Stimulated activated CD4-positive, alpha-beta T cell treated with anti-CD3 and anti-CD28 coated beads, Interleukin-4, amount 100 ng/mL, for 48 hours (primary cell): Measurements from ENCODE around the gene LRP5.
"Not testable (repeated sequence)": the region's sequence is repeated elsewhere in the genome, so short reads cannot be mapped to it uniquely, and the experiment has no call there.

ENCODE experiments used
- DNase-seq, 2 donors: peaks; one replicate each; pipeline ENCODE4 v3.0.0-alpha.2; 2020; ENCODE audit warnings: low read depth in 2 of 2

The LRP5 gene

DNA sequence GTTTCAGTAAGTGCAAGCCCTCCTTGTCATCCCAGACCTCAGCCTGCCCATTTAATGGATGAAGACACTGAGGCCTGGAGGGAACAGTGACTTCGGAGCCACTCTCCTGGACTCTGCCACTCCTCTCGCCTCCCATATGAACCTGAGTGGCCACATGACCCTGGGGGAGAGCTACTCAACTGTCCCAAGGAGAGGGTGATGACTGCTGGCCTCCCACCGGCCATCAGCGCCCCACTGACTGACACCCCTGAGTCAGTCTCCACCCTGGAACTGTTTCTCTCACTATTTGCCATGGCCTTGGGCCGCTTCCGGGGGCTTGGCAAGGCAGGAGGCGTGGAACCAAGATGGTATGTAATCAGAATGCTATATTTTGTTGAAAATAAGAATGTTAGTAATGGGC lies 17.1 kb downstream of the LRP5 start:
- DNase-seq: no peak

- no peak for DNase-seq
These were observed 17.7 kb downstream of the LRP5 start for GRCh38 chr11:68329978-68330699.

DNA sequence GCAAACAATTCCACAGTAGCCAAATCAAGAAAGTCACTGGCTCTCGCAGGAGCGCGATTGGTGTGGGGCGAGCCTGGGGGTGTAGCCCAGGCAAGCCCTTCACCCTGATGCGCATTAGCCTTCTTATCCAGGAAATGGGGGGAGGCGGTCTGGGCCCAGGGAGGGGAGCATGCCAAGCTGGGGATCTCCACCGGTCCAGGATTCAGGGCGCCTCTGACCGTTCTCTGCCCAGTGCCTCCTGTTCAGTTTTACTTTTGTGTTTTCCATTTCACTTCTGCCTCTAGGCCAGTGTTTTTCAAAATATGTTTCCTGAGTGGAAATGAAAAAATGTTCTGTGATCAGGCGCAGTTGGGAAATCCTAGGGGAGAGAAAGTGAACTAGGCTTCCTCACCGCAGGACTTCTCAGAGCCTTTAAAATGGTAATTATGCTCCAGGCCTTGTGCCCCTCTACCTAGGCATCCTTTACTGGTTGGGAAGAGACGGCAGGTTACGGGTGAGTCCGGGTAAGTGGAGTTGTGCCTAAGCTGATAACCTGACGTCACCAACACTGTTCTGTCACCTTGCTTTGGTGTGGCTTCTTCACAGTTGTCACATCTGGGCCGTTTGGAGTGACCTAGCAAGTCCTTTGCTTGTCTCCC lies 18.4 kb downstream of the LRP5 start:
- DNase-seq: no peak

GRCh38 chr11:68331338-68331947 lies 19.1 kb downstream of the LRP5 start:
- no peak for DNase-seq

DNA sequence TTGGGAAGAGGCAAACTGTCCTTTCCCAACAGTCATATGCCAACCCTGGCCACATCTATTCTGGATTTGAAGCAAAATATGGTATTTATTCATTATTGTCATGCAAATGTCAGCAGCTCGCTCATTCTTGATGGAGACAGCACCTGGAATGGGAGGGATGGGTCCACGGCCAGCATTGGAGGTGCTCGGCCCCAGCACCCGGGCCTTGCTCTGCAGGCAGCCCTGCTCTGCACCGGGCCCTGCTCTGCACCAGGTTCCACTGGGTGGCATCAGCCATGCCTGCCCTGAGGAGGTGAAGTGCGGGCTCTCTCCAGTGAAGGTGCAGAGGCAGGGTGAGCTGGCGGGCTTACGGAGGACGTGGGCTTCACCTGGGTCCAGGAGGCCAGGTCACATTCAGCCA lies 19.8 kb downstream of the LRP5 start:
- DNase-seq: no peak

DNA sequence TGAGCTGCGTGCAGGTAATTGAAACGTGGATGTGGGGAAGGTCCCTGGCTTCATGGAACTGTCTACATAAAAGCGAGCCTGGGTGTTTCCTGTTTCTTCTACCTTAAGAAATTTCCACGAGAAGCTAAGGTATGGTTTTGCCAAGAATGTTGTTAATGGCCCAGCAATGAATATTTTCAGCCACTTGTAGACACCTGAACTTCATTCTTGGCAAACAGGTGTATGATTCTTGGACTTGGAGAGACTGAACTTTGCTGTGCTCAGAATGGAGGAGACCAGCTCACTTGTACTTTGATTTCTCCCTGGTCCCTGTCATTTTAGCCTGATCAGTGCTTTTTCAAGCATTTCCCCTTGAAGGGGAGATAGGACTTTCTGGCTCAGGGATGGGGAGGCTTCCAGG lies 20.8 kb downstream of the LRP5 start:
- no peak for DNase-seq

DNA sequence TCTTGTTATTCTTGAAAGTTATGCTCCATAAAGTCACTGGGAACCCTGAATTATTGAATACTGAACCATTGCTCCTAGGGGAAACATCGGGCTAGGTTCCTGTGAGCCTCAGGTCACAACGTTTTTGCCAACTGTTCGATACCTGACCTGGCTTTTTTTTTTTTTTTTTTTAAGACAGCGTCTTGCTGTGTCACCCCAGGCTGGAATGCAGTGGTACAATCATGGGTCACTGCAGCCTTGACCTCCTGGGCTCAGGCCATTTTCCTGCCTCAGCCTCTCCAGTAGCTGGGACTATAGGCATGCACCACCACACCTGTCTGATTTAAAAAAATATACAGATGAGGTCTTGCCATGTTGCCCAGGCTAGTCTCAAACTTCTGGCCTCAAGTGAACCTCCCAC lies 22.5 kb downstream of the LRP5 start:
- no peak for DNase-seq

DNA sequence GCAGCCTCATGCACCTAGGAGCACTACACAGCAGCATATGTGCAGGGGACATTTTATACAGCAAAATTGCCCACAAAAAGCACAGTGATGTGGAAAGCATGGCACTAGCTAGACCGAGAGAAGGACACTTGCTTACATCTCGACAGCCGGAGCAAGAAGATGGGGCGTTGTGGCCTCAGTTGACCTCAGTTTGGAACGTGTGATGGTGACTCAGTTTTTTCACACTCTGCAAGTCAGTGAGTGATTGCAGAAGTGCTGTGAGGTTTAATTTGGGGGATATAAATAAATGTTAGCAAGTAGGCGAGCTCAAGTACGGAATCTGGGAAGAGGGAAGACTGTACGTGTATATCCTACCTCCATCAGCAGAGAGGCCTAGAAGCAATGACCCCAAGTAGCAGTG lies 23.3 kb downstream of the LRP5 start:
- DNase-seq: no peak

GRCh38 chr11:68336716-68337115 lies 24.3 kb downstream of the LRP5 start:
- no peak for DNase-seq

DNA sequence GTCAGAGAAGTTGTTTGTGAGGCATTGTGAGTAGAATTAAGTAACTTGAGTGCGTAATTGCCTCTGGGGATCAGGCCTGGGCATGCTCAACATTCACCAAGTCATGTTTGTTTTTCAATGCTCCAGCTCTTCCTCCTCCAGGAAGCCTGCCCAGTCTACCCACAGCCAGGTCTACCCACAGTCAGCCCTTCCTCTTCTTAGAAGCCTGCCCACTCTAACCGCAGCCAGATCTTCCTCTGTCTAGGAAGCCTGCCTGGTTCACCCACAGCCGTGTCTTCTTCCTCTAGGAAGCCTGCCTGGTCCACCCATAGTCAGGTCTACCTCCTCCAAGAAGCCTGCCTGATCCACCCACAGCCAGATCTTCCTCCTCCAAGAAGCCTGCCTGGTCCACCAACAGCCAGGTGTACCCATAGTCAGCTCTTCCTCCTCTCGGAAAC lies 25.0 kb downstream of the LRP5 start:
- no peak for DNase-seq

DNA sequence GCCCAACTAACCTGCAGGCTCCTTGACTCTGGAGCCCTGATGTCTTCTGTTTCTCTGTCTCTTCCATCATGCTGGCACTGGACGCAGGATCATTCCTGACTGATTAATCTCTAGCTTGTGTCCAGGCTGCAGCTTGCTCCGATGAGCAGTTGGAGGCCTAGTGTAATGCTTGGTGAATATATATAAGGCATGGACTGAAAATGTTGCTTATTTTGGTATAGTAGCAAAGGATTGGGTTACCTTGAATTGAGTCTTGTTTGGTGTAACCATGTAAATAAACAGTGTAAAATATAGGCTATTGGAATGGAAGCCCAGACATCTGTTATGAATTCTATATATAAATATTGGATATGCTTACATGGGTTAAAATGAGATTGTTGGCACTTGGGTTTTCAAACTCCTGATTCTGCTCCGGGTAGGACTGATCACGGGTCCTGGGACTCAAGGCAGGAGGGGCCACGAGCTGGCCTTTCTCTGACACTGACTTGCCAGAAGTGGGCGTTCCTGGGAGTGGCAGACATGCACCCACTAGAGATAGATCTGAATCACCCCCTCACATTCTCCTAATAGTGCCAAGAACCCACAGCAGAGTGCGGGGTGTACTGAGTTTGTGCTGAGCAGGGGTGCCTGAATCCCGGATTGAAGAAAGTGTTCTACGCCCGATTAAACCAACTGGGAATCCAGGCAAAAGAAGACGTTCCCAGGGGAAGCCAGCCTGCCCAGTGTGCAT lies 25.8 kb downstream of the LRP5 start:
- no peak for DNase-seq

GRCh38 chr11:68340003-68340767 lies 27.8 kb downstream of the LRP5 start:
- no peak for DNase-seq

GRCh38 chr11:68340784-68341556 lies 28.6 kb downstream of the LRP5 start:
- no peak for DNase-seq

GRCh38 chr11:68341557-68342458 lies 29.4 kb downstream of the LRP5 start:
- DNase-seq: no peak

- DNase-seq: no peak
These were observed 30.2 kb downstream of the LRP5 start for GRCh38 chr11:68342459-68343158.

DNA sequence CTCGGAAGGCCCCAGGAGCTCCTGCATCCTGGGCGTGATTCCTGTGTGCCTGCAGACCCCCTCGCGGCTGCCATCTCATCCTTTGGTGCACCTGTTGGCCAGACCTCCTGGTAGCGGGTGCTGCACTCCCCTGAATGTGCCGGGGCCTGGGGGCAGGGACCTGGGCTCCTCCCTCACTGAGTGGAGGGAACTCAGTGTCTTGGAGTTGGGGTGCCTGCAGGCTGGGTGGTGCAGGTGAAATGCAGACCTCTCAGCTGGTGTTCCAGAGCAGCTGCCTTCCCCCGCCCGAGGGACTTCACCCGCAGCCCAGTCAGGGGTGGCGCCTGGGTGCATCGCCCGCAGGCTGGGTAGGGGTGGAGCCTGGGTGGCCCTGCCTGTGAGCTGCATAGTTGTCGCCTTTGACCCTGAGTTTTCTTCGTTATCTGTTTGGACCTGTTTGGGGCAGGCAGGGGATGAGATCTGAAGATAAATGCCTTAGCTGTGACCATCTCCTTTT lies 31.4 kb downstream of the LRP5 start:
- DNase-seq: no peak

DNA sequence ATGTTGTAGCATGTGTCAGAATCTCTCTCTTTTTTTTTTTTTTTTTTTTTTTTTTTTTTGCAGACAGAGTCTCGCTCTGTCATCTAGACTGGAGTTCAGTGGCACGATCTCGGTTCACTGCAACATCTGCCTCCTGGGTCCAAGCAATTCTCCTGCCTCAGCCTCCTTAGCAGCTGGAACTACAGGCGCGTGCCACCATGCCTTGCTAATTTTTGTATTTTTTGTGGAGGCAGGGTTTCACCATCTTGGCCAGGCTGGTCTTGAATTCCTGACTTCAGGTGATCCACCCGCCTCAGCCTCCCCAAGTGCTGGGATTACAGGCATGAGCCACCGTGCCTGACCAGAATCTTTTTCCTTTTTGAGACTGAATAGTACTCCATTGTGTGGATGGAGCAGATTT lies 32.4 kb downstream of the LRP5 start:
- not testable (repeated sequence) for DNase-seq

DNA sequence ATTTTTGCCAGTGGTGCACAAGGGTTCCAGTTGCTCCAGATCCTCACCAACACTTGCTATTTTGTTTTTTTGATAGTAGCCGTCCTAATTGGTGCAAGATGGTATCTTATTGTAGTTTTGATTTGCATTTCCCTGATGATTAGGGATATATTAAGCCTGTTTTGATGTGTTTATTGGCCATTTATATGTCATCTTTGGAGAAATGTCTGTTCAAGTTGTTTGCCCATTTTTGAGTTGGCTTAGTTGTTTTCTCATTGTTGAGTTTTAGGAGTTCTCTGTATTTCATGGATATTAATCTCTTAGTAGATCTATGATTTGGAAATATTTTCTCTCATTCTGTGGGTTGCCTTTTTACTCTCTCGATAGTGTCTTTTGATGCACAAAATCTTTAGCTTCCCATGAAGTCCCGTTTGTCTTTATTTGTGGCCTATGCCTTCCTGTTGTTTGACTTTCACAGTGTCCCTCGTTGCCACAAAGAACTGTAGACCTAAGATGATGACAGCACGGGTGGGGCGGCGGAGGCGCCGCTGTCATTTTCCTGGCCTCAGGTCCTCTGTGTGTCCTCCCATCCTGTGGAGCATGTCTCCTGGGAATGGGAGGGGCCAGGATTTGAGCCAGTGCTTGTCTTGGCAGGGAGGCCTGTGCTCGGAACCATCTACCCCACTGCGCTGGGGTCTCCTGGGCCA lies 33.5 kb downstream of the LRP5 start:
- no peak for DNase-seq

DNA sequence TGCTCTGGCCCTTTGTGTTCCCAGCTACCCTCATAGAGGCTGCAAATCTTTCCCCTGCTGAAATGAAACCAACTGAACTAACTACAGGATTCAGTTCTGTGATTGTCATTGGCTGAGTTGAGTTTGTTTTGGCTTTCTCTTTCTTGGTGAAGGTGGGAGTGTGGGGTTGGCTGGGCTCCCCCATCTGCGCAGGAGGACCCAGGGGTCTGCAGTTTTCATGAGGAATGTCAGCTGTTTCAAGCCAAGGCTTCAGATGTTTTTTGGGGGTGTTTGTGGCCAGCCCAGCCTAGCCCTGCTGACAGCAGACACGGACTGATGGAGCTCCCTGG lies 34.0 kb downstream of the LRP5 start:
- no peak for DNase-seq
